ENCODE results near the gene GSTA4. TPM values are rescaled to one million over a fixed set of nuclear protein-coding genes. Genes with fewer than 3 reads are reported as not detected.

GSTA4 gene
- total and polyA plus RNA-seq, 2 of the 8 experiments (the other 6 are each of a cell fraction or from before 2014, with no cell fraction given) = 13.9 to 21.6 TPM

DNA sequence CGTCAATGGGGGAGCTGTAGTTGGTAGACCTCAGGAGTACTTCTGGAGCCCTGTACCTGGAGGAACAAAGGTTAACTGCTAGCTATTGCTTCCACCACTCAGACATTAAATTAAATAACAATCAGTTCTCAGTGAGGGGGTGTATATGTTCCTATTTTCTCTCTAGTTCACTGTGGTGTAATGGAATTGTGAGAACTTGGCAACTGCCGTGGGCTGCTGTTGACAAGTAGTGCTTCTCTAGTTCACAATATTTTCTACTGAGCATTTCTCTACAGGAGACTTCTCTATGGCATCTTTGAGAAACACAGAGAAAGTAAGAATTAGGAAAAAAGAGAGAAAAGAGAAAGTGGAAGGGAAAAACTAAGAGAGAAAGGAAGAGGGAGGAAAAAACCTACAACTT, 23.4 kb upstream of the GSTA4 start:
- no peak overlapping the region for H2BK20ac ChIP-seq (ENCODE audit: low read length)
- ChIA-PET CTCF (ENCODE audit: partially characterized antibody) (interaction anchor here (1.2 to 2.0 kb wide), 2 partner anchors 8 to 21 kb away, joined by 4 to 6 read pairs; no protein-coding TSS in a partner anchor), POLR2A (ENCODE audit: partially characterized antibody) (no interaction called here)
- H2BK120ac ChIP-seq (replicated peaks; ENCODE audit: low read depth, low read length) = no peak overlapping the region
- no peak overlapping the region for H3K18ac ChIP-seq (ENCODE audit: extremely low read depth, low read length)
- no peak overlapping the region for H3K23ac ChIP-seq (ENCODE audit: insufficient read length)
- H3K14ac ChIP-seq (ENCODE audit: insufficient read length) = no peak overlapping the region
- no peak overlapping the region for H3K4ac ChIP-seq (replicated peaks; ENCODE audit: insufficient read length, low read depth, low read length)
- H2AFZ ChIP-seq (ENCODE audit: low read length) = no peak overlapping the region
- H2BK5ac ChIP-seq (ENCODE audit: low read depth, low read length) = no peak overlapping the region
- no peak overlapping the region for H3K9ac ChIP-seq (replicated peaks in 1 of 4; ENCODE audit: extremely low read depth in 1 of 4, low read depth in 3 of 4, low read length in 3 of 4)
- H3K27ac ChIP-seq (ENCODE audit: low read depth, low read length) = no peak overlapping the region
- H3K79me2 ChIP-seq (ENCODE audit: control insufficient read depth in 1 of 2, insufficient read depth in 2 of 2, low read length in 2 of 2) = no peaks in the 10 kb centered on the region
- no peaks in the 10 kb centered on the region for H3K4me1 ChIP-seq (replicated peaks in 1 of 4; ENCODE audit: control insufficient read depth in 3 of 4, insufficient read depth in 4 of 4, low read length in 3 of 4)
- H4K20me1 ChIP-seq (replicated peaks in 1 of 2; ENCODE audit: control insufficient read depth in 1 of 2, insufficient read depth in 2 of 2, low read length in 2 of 2) = peaks cover 0 to 2% of the 10 kb centered on the region in 2 experiments
- no peak overlapping the region for H2AK5ac ChIP-seq (ENCODE audit: low read depth, low read length)
- no peak overlapping the region for H4K5ac ChIP-seq (ENCODE audit: insufficient read length, low read depth, low read length)
- H3K9me3 ChIP-seq (ENCODE audit: insufficient read depth in 2 of 2, low read depth in 1 of 2, low read length in 1 of 2) = no peaks in the 10 kb centered on the region
- no peak overlapping the region for H4K8ac ChIP-seq (ENCODE audit: extremely low read depth, insufficient read depth, low read length)
- no peak overlapping the region for H4K91ac ChIP-seq (replicated peaks; ENCODE audit: insufficient read length, low read length)
- H2BK12ac ChIP-seq (ENCODE audit: low read depth, low read length) = no peak overlapping the region
- no peak overlapping the region for H3K4me2 ChIP-seq (ENCODE audit: insufficient read depth in 1 of 2, low read depth in 2 of 2, low read length in 2 of 2)
- no peaks in the 10 kb centered on the region for H3K23me2 ChIP-seq (ENCODE audit: low read depth, low read length)
- DNase-seq (ENCODE audit: low read depth in 1 of 2, low spot score in 2 of 2) (no peak), FAIRE-seq (no peak)
- no peak overlapping the region for H2BK15ac ChIP-seq (ENCODE audit: low read length)
- 95% methylated on average over 2 of the region's 2 CpGs; no CpG with 5 or more reads in 1 of the 2 experiments for WGBS, 2 experiments (ENCODE audit: extremely low coverage in 1 of 2, insufficient coverage in 1 of 2, insufficient read length in 1 of 2, insufficient replicate concordance in 2 of 2, low coverage in 1 of 2, low lambda C conversion rate in 2 of 2, missing lambda C conversion rate in 1 of 2)
- peaks cover 0 to 11% (median 3%) of the 10 kb centered on the region in 4 experiments; a peak in 4 of 8 replicates for H3K36me3 ChIP-seq (ENCODE audit: control insufficient read depth in 2 of 4, insufficient read depth in 4 of 4, low read length in 3 of 4)
- H3K56ac ChIP-seq (replicated peaks; ENCODE audit: insufficient read length, low read depth, low read length) = no peak overlapping the region
- H3K79me1 ChIP-seq (ENCODE audit: low read depth, low read length) = no peaks in the 10 kb centered on the region
- no peak overlapping the region for H3K4me3 ChIP-seq (ENCODE audit: extremely low read depth in 1 of 4, insufficient read depth in 2 of 4, low read depth in 3 of 4, low read length in 4 of 4)
- H3K27me3 ChIP-seq (replicated peaks in 1 of 4; ENCODE audit: control insufficient read depth in 3 of 4, extremely low read depth in 1 of 4, insufficient read depth in 3 of 4, low read length in 3 of 4) = no peaks in the 10 kb centered on the region
- TF ChIP-seq CREB1 (IDR thresholded peaks at IDR 0.05) (no peak), RAD21 (IDR thresholded peaks at IDR 0.05 in 1 of 2, conservative IDR thresholded peaks at IDR 0.05 in 1 of 2; ENCODE audit: low read depth in 2 of 2, low read length in 2 of 2) (no peak), PHF8 (conservative IDR thresholded peaks at IDR 0.05; ENCODE audit: low read depth, low read length) (no peak), HDAC2 (IDR thresholded peaks at IDR 0.05; ENCODE audit: borderline replicate concordance in 1 of 2, low read depth in 2 of 2, low read length in 2 of 2) (no peak), TBP (IDR thresholded peaks at IDR 0.05; ENCODE audit: low read depth, low read length) (no peak), NANOG (IDR thresholded peaks at IDR 0.05; ENCODE audit: insufficient read depth, low read depth, low read length, poor library complexity, severe bottlenecking) (no peak)
- TF ChIP-seq, protein P1, sequence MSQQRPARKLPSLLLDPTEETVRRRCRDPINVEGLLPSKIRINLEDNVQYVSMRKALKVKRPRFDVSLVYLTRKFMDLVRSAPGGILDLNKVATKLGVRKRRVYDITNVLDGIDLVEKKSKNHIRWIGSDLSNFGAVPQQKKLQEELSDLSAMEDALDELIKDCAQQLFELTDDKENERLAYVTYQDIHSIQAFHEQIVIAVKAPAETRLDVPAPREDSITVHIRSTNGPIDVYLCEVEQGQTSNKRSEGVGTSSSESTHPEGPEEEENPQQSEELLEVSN (IDR thresholded peaks at IDR 0.05) = no peak
- TF ChIP-seq, protein P2, sequence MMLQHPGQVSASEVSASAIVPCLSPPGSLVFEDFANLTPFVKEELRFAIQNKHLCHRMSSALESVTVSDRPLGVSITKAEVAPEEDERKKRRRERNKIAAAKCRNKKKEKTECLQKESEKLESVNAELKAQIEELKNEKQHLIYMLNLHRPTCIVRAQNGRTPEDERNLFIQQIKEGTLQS (IDR thresholded peaks at IDR 0.05; ENCODE audit: insufficient read depth, low read depth, low read length) = no peak
- TF ChIP-seq, protein P3, sequence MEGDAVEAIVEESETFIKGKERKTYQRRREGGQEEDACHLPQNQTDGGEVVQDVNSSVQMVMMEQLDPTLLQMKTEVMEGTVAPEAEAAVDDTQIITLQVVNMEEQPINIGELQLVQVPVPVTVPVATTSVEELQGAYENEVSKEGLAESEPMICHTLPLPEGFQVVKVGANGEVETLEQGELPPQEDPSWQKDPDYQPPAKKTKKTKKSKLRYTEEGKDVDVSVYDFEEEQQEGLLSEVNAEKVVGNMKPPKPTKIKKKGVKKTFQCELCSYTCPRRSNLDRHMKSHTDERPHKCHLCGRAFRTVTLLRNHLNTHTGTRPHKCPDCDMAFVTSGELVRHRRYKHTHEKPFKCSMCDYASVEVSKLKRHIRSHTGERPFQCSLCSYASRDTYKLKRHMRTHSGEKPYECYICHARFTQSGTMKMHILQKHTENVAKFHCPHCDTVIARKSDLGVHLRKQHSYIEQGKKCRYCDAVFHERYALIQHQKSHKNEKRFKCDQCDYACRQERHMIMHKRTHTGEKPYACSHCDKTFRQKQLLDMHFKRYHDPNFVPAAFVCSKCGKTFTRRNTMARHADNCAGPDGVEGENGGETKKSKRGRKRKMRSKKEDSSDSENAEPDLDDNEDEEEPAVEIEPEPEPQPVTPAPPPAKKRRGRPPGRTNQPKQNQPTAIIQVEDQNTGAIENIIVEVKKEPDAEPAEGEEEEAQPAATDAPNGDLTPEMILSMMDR (IDR thresholded peaks at IDR 0.05; ENCODE audit: control extremely low read depth in 1 of 3, insufficient read depth in 1 of 3, low read depth in 1 of 3, low read length in 3 of 3) = no peak

Data from H1 (cell line).